RWPE2 (cell line): Measurements from ENCODE around the gene TAF5.

Source experiments
- ATAC-seq: fragments of 200-7000 bp; cut with Tn5 transposase; 3 replicates; pipeline ENCODE4 v1.9.1; 2021; ENCODE audit warnings: low read depth
- DNase-seq: peaks from one replicate; pipeline ENCODE4 v3.0.0-alpha.2; 2020; ENCODE audit warnings: low spot score
- H3K27ac ChIP-seq: fragments of 450-650 bp; 2 replicates; pipeline ENCODE4 v1.5.1; 2017; ENCODE audit warnings: mild to moderate bottlenecking; ENCODE audit not compliant: poor library complexity, severe bottlenecking
- H3K27me3 ChIP-seq: fragments of 250-450 bp; sonication (Bioruptor Pico); 2 replicates; pipeline ENCODE4 v1.5.1; 2021; ENCODE audit warnings: mild to moderate bottlenecking, moderate library complexity; ENCODE audit not compliant: insufficient read depth, poor library complexity, severe bottlenecking
- H3K36me3 ChIP-seq: fragments of 250-450 bp; sonication (Bioruptor Pico); 2 replicates; pipeline ENCODE4 v1.5.1; 2020; ENCODE audit warnings: low read depth, mild to moderate bottlenecking, moderate library complexity
- H3K4me1 ChIP-seq: fragments of 250-450 bp; sonication (Bioruptor Pico); 2 replicates; pipeline ENCODE4 v1.5.1; 2021; ENCODE audit warnings: mild to moderate bottlenecking, moderate library complexity; ENCODE audit not compliant: insufficient read depth, poor library complexity, severe bottlenecking
- H3K4me3 ChIP-seq: fragments of 250-450 bp; sonication (Bioruptor Pico); 2 replicates; pipeline ENCODE4 v1.5.1; 2021; ENCODE audit warnings: mild to moderate bottlenecking, moderate library complexity; ENCODE audit not compliant: severe bottlenecking
- H3K9me3 ChIP-seq: fragments of 250-450 bp; sonication (Bioruptor Pico); 2 replicates; pipeline ENCODE4 v1.5.1; 2021; ENCODE audit warnings: mild to moderate bottlenecking, moderate library complexity; ENCODE audit not compliant: severe bottlenecking
- CTCF ChIP-seq: fragments of 450-650 bp; IDR thresholded peaks from one replicate; pipeline ENCODE4 v1.5.1; 2017; ENCODE audit warnings: mild to moderate bottlenecking, moderate library complexity; ENCODE audit not compliant: poor library complexity, severe bottlenecking

TAF5 gene

GRCh38 chr10:103367379-103367781 lies 396 bp upstream of the TAF5 start:
- Histone ChIP-seq H3K4me1 (peaks cover 8% of the 10 kb centered on the region), H3K9me3 (no peaks in the 10 kb centered on the region), H3K27me3 (no peaks in the 10 kb centered on the region), H3K36me3 (0 out of 2 replicates have a peak, but pooled peaks cover 4% of the 10 kb centered on the region), H3K27ac (peak overlapping the region; percentile 60), H3K4me3 (peak overlapping the region; percentile 65)
- no peak for TF ChIP-seq CTCF
- DNase-seq (no peak), ATAC-seq (no peak)

DNA sequence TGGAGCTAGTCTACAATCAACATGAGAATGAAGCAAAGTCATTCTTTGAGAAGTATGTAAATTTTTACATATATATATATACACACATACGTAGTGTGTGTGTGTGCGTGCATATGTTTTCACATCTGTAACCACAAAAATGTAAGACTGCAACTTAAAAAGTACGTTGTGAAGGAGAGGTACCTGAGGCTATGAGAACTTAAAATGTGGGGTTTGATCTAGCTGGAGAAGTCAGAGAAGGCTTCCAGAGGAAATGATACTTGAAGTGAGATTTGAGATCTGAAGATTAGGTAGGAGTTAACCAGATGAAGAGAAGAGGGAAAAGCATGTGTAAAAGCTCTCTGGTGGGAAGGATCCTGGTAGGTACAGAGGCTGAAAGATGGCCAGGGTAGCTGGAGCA lies 5.8 kb downstream of the TAF5 start:
- no peak for TF ChIP-seq CTCF
- peaks cover 40% of the 10 kb centered on the region for H3K36me3 ChIP-seq
- DNase-seq: no peak

GRCh38 chr10:103374263-103374662 lies 6.5 kb downstream of the TAF5 start:
- no peak for ATAC-seq
- no peaks in the 10 kb centered on the region for H3K27me3 ChIP-seq
- H3K27ac ChIP-seq: no peak overlapping the region
- no peak overlapping the region for H3K4me3 ChIP-seq
- no peak for DNase-seq
- TF ChIP-seq CTCF: no peak
- no peaks in the 10 kb centered on the region for H3K9me3 ChIP-seq
- peaks cover 5% of the 10 kb centered on the region for H3K4me1 ChIP-seq
- peaks cover 40% of the 10 kb centered on the region for H3K36me3 ChIP-seq

More for the DNA sequence above, 5.8 kb downstream of the TAF5 start:
- ATAC-seq: no peak
- H3K27me3 ChIP-seq: no peaks in the 10 kb centered on the region
- H3K9me3 ChIP-seq: no peaks in the 10 kb centered on the region
- H3K4me3 ChIP-seq: no peak overlapping the region
- H3K4me1 ChIP-seq: peaks cover 8% of the 10 kb centered on the region
- H3K27ac ChIP-seq: no peak overlapping the region

GRCh38 chr10:103382769-103383168 lies 15.0 kb downstream of the TAF5 start:
- DNase-seq: no peak
- ATAC-seq: no peak
- Histone ChIP-seq H3K4me3 (no peak overlapping the region), H3K4me1 (no peaks in the 10 kb centered on the region), H3K27ac (no peak overlapping the region), H3K9me3 (no peaks in the 10 kb centered on the region), H3K36me3 (peaks cover 51% of the 10 kb centered on the region), H3K27me3 (no peaks in the 10 kb centered on the region)
- no peak for TF ChIP-seq CTCF

DNA sequence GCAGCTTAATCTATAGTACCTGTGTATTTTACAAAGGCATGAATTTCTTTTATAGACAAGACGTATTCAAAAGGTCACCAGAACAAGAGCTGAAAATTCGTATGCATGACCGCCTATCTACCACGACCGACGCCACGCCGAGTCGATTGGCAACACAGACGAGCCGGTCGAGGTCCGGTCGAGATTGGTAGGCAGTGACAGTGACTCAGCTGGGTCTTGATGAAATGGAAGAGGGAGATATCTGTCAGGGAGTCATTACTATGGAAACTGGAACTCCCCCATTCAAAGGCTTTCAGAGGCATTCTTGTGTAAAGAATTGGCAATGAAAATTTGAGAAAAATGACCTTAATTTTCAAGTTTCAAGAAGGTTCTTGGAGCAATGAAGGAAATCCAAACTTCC lies 26.4 kb downstream of the TAF5 start:
- H3K4me1 ChIP-seq: peaks cover 28% of the 10 kb centered on the region
- no peak for ATAC-seq
- TF ChIP-seq CTCF: no peak
- DNase-seq: no peak
- no peaks in the 10 kb centered on the region for H3K27me3 ChIP-seq
- H3K4me3 ChIP-seq: no peak overlapping the region
- H3K9me3 ChIP-seq: no peaks in the 10 kb centered on the region
- peaks cover 78% of the 10 kb centered on the region for H3K36me3 ChIP-seq
- no peak overlapping the region for H3K27ac ChIP-seq
